Lower leg skin (tissue), 3 donors: ENCODE measurements around the gene MT1B.

Experiments used
- POLR2A ChIP-seq, 2 donors: fragments of 450-650 bp; IDR thresholded peaks; one replicate each; pipeline ENCODE4 v1.6.1; 2016 to 2017; ENCODE audit warnings: antibody characterized with exemption in 2 of 2, mild to moderate bottlenecking in 1 of 2, moderate library complexity in 1 of 2
- TF ChIP-seq, protein P1 (sequence below), 3 donors: fragments of 450-650 bp; IDR thresholded peaks; one replicate each; pipeline ENCODE4 v1.5.1; 2016; ENCODE audit warnings: antibody characterized with exemption in 3 of 3, mild to moderate bottlenecking in 3 of 3, moderate library complexity in 2 of 3

DNA sequence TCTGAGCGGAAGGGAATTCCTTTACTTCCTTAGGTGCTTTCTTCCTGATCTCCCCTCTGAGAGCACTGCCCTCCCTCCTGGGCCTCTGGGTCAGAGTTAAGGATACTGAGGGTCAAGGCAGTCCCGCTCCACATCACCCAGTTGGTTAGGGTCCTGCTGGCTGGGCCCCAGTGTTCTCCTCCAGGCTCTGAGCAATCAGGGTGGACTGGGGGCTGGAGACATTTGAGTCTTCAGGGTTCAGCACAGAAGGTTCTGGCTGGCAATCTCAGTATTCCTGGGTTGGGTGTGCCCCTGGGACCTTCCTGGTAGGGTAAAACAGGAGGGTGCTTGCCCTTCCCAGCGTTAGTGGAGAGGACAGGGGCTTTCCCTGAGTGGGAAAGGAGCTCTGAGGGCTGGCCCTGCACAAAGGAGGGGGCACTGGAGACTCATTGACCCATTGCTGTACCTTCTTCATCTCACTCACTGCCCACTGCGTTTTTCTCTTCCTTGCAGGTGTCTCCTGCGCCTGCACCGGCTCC is 18.8 kb upstream of the MT1B start:
- TF ChIP-seq, protein P1, sequence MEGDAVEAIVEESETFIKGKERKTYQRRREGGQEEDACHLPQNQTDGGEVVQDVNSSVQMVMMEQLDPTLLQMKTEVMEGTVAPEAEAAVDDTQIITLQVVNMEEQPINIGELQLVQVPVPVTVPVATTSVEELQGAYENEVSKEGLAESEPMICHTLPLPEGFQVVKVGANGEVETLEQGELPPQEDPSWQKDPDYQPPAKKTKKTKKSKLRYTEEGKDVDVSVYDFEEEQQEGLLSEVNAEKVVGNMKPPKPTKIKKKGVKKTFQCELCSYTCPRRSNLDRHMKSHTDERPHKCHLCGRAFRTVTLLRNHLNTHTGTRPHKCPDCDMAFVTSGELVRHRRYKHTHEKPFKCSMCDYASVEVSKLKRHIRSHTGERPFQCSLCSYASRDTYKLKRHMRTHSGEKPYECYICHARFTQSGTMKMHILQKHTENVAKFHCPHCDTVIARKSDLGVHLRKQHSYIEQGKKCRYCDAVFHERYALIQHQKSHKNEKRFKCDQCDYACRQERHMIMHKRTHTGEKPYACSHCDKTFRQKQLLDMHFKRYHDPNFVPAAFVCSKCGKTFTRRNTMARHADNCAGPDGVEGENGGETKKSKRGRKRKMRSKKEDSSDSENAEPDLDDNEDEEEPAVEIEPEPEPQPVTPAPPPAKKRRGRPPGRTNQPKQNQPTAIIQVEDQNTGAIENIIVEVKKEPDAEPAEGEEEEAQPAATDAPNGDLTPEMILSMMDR (IDR thresholded peaks at IDR 0.05) = no peak
- TF ChIP-seq POLR2A (IDR thresholded peaks at IDR 0.05) = no peak
